NB4 (cell line): ENCODE measurements around the gene SPAG4.

Experiments
- DNase-seq: peaks from one replicate; pipeline ENCODE4 v3.0.0; 2010; ENCODE audit warnings: low read depth
- H3K4me3 ChIP-seq: one replicate; pipeline ENCODE4 v1.5.1; 2011; ENCODE audit warnings: mild to moderate bottlenecking, low read depth, low read length, moderate library complexity
- CTCF ChIP-seq: IDR thresholded peaks from one replicate; pipeline ENCODE4 v1.5.1; 2012; ENCODE audit warnings: low read depth, low read length
- MAX ChIP-seq: IDR thresholded peaks from 2 replicates; pipeline ENCODE4 v1.6.1; 2011; ENCODE audit warnings: low read depth, low read length
- MYC ChIP-seq: IDR thresholded peaks from 2 replicates; pipeline ENCODE4 v1.6.1; 2011; ENCODE audit warnings: low read depth, low read length
- POLR2A ChIP-seq: IDR thresholded peaks from 2 replicates; pipeline ENCODE4 v1.6.1; 2011; ENCODE audit warnings: mild to moderate bottlenecking; ENCODE audit not compliant: insufficient read length; ENCODE audit errors: extremely low read depth

The SPAG4 gene

GRCh38 chr20:35595456-35595855, 20.2 kb upstream of the SPAG4 start:
- H3K4me3 ChIP-seq = no peak overlapping the region
- DNase-seq = no peak
- TF ChIP-seq POLR2A = no peak
- TF ChIP-seq MAX = no peak
- no peak for TF ChIP-seq MYC

GRCh38 chr20:35595901-35596300, 19.7 kb upstream of the SPAG4 start:
- no peak for TF ChIP-seq MYC
- no peak for TF ChIP-seq CTCF
- no peak for TF ChIP-seq MAX
- TF ChIP-seq POLR2A = no peak
- DNase-seq = no peak
- no peak overlapping the region for H3K4me3 ChIP-seq

- no peak for DNase-seq
- TF ChIP-seq MAX = no peak
- no peak for TF ChIP-seq MYC
- TF ChIP-seq POLR2A = no peak
- TF ChIP-seq CTCF = no peak
- H3K4me3 ChIP-seq = no peak overlapping the region
Observed at GRCh38 chr20:35597186-35597585, 18.4 kb upstream of the SPAG4 start.

GRCh38 chr20:35598476-35598875, 17.2 kb upstream of the SPAG4 start:
- DNase-seq = no peak
- no peak overlapping the region for H3K4me3 ChIP-seq
- no peak for TF ChIP-seq POLR2A
- TF ChIP-seq MAX = no peak
- TF ChIP-seq CTCF = no peak
- no peak for TF ChIP-seq MYC

GRCh38 chr20:35598899-35599775, 16.5 kb upstream of the SPAG4 start:
- H3K4me3 ChIP-seq = no peak overlapping the region
- no peak for DNase-seq
- TF ChIP-seq CTCF (no peak), POLR2A (no peak), MAX (no peak), MYC (no peak)

GRCh38 chr20:35599776-35600120, 15.9 kb upstream of the SPAG4 start:
- no peak for TF ChIP-seq MAX
- TF ChIP-seq MYC = no peak
- no peak for TF ChIP-seq POLR2A
- no peak for TF ChIP-seq CTCF

More at GRCh38 chr20:35599776-35600120, 15.9 kb upstream of the SPAG4 start:
- no peak overlapping the region for H3K4me3 ChIP-seq
- no peak for DNase-seq
